Mesenchymal stem cell (in vitro differentiated cells and primary cell): ENCODE results near the gene MICAL2.

ENCODE experiments used
- DNase-seq: peaks from one replicate; pipeline ENCODE4 v3.0.0-alpha.2; 2013
- H2AFZ ChIP-seq: one replicate; pipeline ENCODE4 v1.6.1; 2013; ENCODE audit warnings: low read depth, mild to moderate bottlenecking, control low read depth, inconsistent platforms, low read length, moderate library complexity
- H2AK5ac ChIP-seq: 2 replicates; pipeline ENCODE4 v1.6.1; 2013; ENCODE audit warnings: low read length, moderate library complexity, mild to moderate bottlenecking, inconsistent platforms; ENCODE audit not compliant: severe bottlenecking
- H2BK120ac ChIP-seq: one replicate; pipeline ENCODE4 v1.6.1; 2013; ENCODE audit warnings: low read depth, mild to moderate bottlenecking, inconsistent platforms, low read length, moderate library complexity
- H2BK12ac ChIP-seq, 2 experiments: one replicate each; pipeline ENCODE4 v1.6.1; 2013; ENCODE audit warnings: inconsistent platforms in 2 of 2, low read length in 2 of 2, mild to moderate bottlenecking in 2 of 2, moderate library complexity in 2 of 2, control low read depth in 1 of 2
- H2BK15ac ChIP-seq: one replicate; pipeline ENCODE4 v1.6.1; 2013; ENCODE audit warnings: mild to moderate bottlenecking, low read depth, inconsistent platforms; ENCODE audit not compliant: poor library complexity, severe bottlenecking
- H2BK5ac ChIP-seq: 2 replicates; pipeline ENCODE4 v1.6.1; 2013; ENCODE audit warnings: low read depth, mild to moderate bottlenecking, low read length, control low read depth, inconsistent platforms; ENCODE audit not compliant: poor library complexity, severe bottlenecking
- H3K14ac ChIP-seq, 2 experiments: one replicate each; pipeline ENCODE4 v1.6.1; 2013; ENCODE audit warnings: inconsistent platforms in 2 of 2, low read length in 2 of 2, control low read depth in 1 of 2, mild to moderate bottlenecking in 1 of 2, moderate library complexity in 1 of 2
- H3K18ac ChIP-seq, 2 experiments: one replicate each; pipeline ENCODE4 v1.6.1; 2013; ENCODE audit warnings: inconsistent platforms in 2 of 2, low read length in 2 of 2, control low read depth in 1 of 2, low read depth in 1 of 2, mild to moderate bottlenecking in 1 of 2
- H3K23ac ChIP-seq, 2 experiments: one replicate each; pipeline ENCODE4 v1.6.1; 2013; ENCODE audit warnings: inconsistent platforms in 2 of 2, low read length in 2 of 2, mild to moderate bottlenecking in 2 of 2, moderate library complexity in 2 of 2, control low read depth in 1 of 2
- H3K27ac ChIP-seq: 2 replicates; pipeline ENCODE4 v1.5.1; 2013; ENCODE audit warnings: mild to moderate bottlenecking, moderate library complexity, low read length, control low read depth, inconsistent platforms; ENCODE audit not compliant: poor library complexity, severe bottlenecking
- H3K27me3 ChIP-seq, 2 experiments: 2 replicates each; pipeline versions ENCODE4 v1.6.1 to v1.7.0; 2013; ENCODE audit warnings: low read length in 2 of 2, mild to moderate bottlenecking in 2 of 2, moderate library complexity in 2 of 2, control low read depth in 1 of 2, inconsistent platforms in 1 of 2; ENCODE audit not compliant: control insufficient read depth in 1 of 2, insufficient read depth in 1 of 2
- H3K36me3 ChIP-seq, 2 experiments: 2 replicates each; pipeline versions ENCODE4 v1.6.1 to v1.7.0; 2013; ENCODE audit warnings: low read length in 2 of 2, control low read depth in 1 of 2, inconsistent platforms in 1 of 2, low read depth in 1 of 2, mild to moderate bottlenecking in 1 of 2; ENCODE audit not compliant: insufficient read depth in 2 of 2, control insufficient read depth in 1 of 2
- H3K4ac ChIP-seq, 2 experiments: one replicate each; pipeline ENCODE4 v1.6.1; 2013; ENCODE audit warnings: inconsistent platforms in 2 of 2, low read length in 2 of 2, mild to moderate bottlenecking in 2 of 2, moderate library complexity in 2 of 2, control low read depth in 1 of 2, low read depth in 1 of 2
- H3K4me1 ChIP-seq: 2 replicates; pipeline ENCODE4 v1.6.1; 2013; ENCODE audit warnings: low read depth, low read length, control low read depth; ENCODE audit not compliant: control insufficient read depth, insufficient read depth
- H3K4me2 ChIP-seq: 2 replicates; pipeline ENCODE4 v1.6.1; 2013; ENCODE audit warnings: low read length, mild to moderate bottlenecking, inconsistent platforms; ENCODE audit not compliant: poor library complexity, severe bottlenecking
- H3K4me3 ChIP-seq, 2 experiments: 2 replicates each; pipeline versions ENCODE4 v1.5.1 to v1.7.0; 2013; ENCODE audit warnings: low read length in 2 of 2, mild to moderate bottlenecking in 2 of 2, control low read depth in 1 of 2, low read depth in 1 of 2; ENCODE audit not compliant: insufficient read depth in 1 of 2
- H3K79me1 ChIP-seq: replicated peaks from 2 replicates; pipeline ENCODE4 v1.6.1; 2013; ENCODE audit warnings: mild to moderate bottlenecking, control low read depth, low read length, inconsistent platforms; ENCODE audit not compliant: poor library complexity, severe bottlenecking
- H3K9ac ChIP-seq: 2 replicates; pipeline ENCODE4 v1.7.0; 2013; ENCODE audit warnings: mild to moderate bottlenecking, low read length, moderate library complexity
- H3K9me3 ChIP-seq: 2 replicates; pipeline ENCODE4 v1.7.0; 2013; ENCODE audit warnings: mild to moderate bottlenecking, low read length; ENCODE audit not compliant: control insufficient read depth
- H4K8ac ChIP-seq: one replicate; pipeline ENCODE4 v1.6.1; 2013; ENCODE audit warnings: inconsistent platforms, mild to moderate bottlenecking, low read length, moderate library complexity
- H4K91ac ChIP-seq: one replicate; pipeline ENCODE4 v1.6.1; 2013; ENCODE audit warnings: mild to moderate bottlenecking, low read length, inconsistent platforms
- WGBS: methylation state at CpG from one replicate; pipeline ENCODE4 v1.1.7; 2013; ENCODE audit warnings: mixed read lengths; 5-methylcytosine and 5-hydroxymethylcytosine counted together

The MICAL2 gene

GRCh38 chr11:12130180-12130980 is 20.0 kb downstream of the MICAL2 start:
- Histone ChIP-seq H3K18ac (no peak overlapping the region), H3K14ac (no peak overlapping the region), H2AK5ac (peak overlapping the region; percentile 13), H3K27ac (no peak overlapping the region), H3K9ac (no peak overlapping the region), H2BK120ac (no peak overlapping the region), H3K79me1 (peaks cover 31% of the 10 kb centered on the region), H4K8ac (peak overlapping the region; percentile 64), H2BK12ac (peak overlapping the region; percentile 21 to 35), H2BK15ac (no peak overlapping the region), H3K9me3 (no peaks in the 10 kb centered on the region), H2AFZ (no peak overlapping the region), H3K36me3 (peaks cover 3 to 20% of the 10 kb centered on the region in 2 experiments), H3K4me2 (no peak overlapping the region), H3K4me1 (peaks cover 15% of the 10 kb centered on the region), H3K4ac (peak overlapping the region; percentile 4 to 13), H3K4me3 (no peak overlapping the region), H3K27me3 (no peaks in the 10 kb centered on the region), H3K23ac (no peak overlapping the region), H4K91ac (peak overlapping the region; percentile 29), H2BK5ac (no peak overlapping the region)
- WGBS = 100% methylated on average over 2 of the region's 3 CpGs
- no peak for DNase-seq

GRCh38 chr11:12131943-12132789 is 21.8 kb downstream of the MICAL2 start:
- no peak overlapping the region for H3K23ac ChIP-seq
- no peak overlapping the region for H3K4me2 ChIP-seq
- no peak for DNase-seq
- H3K27ac ChIP-seq = no peak overlapping the region
- no peak overlapping the region for H4K8ac ChIP-seq
- no peak overlapping the region for H3K9ac ChIP-seq
- no peaks in the 10 kb centered on the region for H3K27me3 ChIP-seq
- H3K36me3 ChIP-seq = peaks cover 3 to 30% of the 10 kb centered on the region in 2 experiments
- H2BK12ac ChIP-seq = peak overlapping the region in 1 of 2 experiments; percentile 17
- no peak overlapping the region for H2BK15ac ChIP-seq
- peaks cover 13% of the 10 kb centered on the region for H3K4me1 ChIP-seq
- H2AK5ac ChIP-seq = no peak overlapping the region
- peaks cover 35% of the 10 kb centered on the region for H3K79me1 ChIP-seq
- no peak overlapping the region for H3K14ac ChIP-seq
- H3K9me3 ChIP-seq = no peaks in the 10 kb centered on the region
- peak overlapping the region in 1 of 2 experiments; percentile 21 for H3K18ac ChIP-seq
- 92% methylated on average over 7 of the region's 7 CpGs for WGBS
- no peak overlapping the region for H2BK5ac ChIP-seq
- H3K4ac ChIP-seq = no peak overlapping the region
- no peak overlapping the region for H3K4me3 ChIP-seq
- H4K91ac ChIP-seq = no peak overlapping the region
- H2AFZ ChIP-seq = no peak overlapping the region
- H2BK120ac ChIP-seq = no peak overlapping the region

- H3K4me2 ChIP-seq = no peak overlapping the region
- no peak overlapping the region for H2BK15ac ChIP-seq
- H3K9ac ChIP-seq = no peak overlapping the region
- DNase-seq = no peak
- H2AFZ ChIP-seq = no peak overlapping the region
- H3K4ac ChIP-seq = no peak overlapping the region
- no peak overlapping the region for H4K8ac ChIP-seq
- no peak overlapping the region for H4K91ac ChIP-seq
- peaks cover 3 to 30% of the 10 kb centered on the region in 2 experiments for H3K36me3 ChIP-seq
- WGBS = 100% methylated on average over 2 of the region's 2 CpGs
- H3K23ac ChIP-seq = no peak overlapping the region
- H2BK12ac ChIP-seq = no peak overlapping the region
- peaks cover 33% of the 10 kb centered on the region for H3K79me1 ChIP-seq
- peaks cover 12% of the 10 kb centered on the region for H3K4me1 ChIP-seq
- no peaks in the 10 kb centered on the region for H3K9me3 ChIP-seq
- H3K18ac ChIP-seq = no peak overlapping the region
- H3K27me3 ChIP-seq = no peaks in the 10 kb centered on the region
- no peak overlapping the region for H2BK120ac ChIP-seq
- no peak overlapping the region for H3K27ac ChIP-seq
- H2BK5ac ChIP-seq = no peak overlapping the region
- H2AK5ac ChIP-seq = no peak overlapping the region
- H3K4me3 ChIP-seq = no peak overlapping the region
- no peak overlapping the region for H3K14ac ChIP-seq
Observed at GRCh38 chr11:12132790-12133145, 22.4 kb downstream of the MICAL2 start.
